Spleen (tissue), 7 donors: ENCODE results near the gene EHBP1.

Experiments used
- CTCF ChIP-seq, 11 experiments: fragments of 200-600 bp in 7 of 11; fragments of 450-650 bp in 4 of 11; sonication (generic) in 4 of 11; IDR thresholded peaks in 8 of 11; conservative IDR thresholded peaks in 3 of 11; 1 replicate in 7 of 11; 2 replicates in 4 of 11; pipeline versions ENCODE4 v1.4.0 to v1.8.0; 2016 to 2021; ENCODE audit warnings: antibody characterized with exemption in 11 of 11, inconsistent platforms in 4 of 11, mild to moderate bottlenecking in 1 of 11
- POLR2AphosphoS5 ChIP-seq, 3 donors: sonication (generic); formaldehyde crosslinking; IDR thresholded peaks; one replicate each; pipeline ENCODE4 v1.5.1; 2017; ENCODE audit warnings: antibody characterized with exemption in 3 of 3
- donor health status: DM: no; HTN: no; CAD: no; lungs with moderate emphysema.
- donor health status: DM: no; HTN: no; CAD: no.
- donor health status: DM: no; HTN: no; CAD: no.

DNA sequence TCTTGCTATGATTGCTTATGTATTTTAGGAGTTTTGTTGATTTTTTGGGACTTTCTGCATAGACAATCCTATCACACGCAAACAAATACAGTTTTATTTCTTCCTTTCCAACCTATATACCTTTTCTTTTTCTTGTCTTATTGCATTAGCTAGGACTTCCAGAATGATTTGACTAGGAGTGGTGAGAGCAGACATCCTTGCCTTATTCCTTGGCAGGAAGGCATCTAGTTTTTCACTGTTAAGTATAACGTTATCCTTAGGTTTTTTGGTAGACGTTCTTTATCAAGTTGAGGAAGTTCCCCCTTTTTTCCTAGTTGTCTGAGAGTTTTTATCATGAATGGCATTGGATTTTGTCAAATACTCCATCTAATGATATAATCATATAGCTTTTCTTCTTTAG is 25.8 kb downstream of the EHBP1 start:
- no peak for TF ChIP-seq CTCF (IDR thresholded peaks at IDR 0.05 in 8 of 11, conservative IDR thresholded peaks at IDR 0.05 in 3 of 11)
- no peak for TF ChIP-seq POLR2AphosphoS5 (IDR thresholded peaks at IDR 0.05)
